ENCODE results near the gene CARMIL3.
A peak's percentile ranks its signal among the peaks of the same experiment; 100 is the strongest.
"Not testable (repeated sequence)": the region's sequence is repeated elsewhere in the genome, so short reads cannot be mapped to it uniquely, and the experiment has no call there.

The CARMIL3 gene

GRCh38 chr14:24051789-24052655 lies at the start of gene CARMIL3:
TSS of gene CARMIL3 (plus strand) at chr14:24052009. CDS start at chr14:24052154, 145 bp downstream.
- DNase-seq = peak; percentile 76

- not testable (repeated sequence) for DNase-seq
Observed at GRCh38 chr14:24006471-24006816, 45.4 kb upstream of the CARMIL3 start.

DNA sequence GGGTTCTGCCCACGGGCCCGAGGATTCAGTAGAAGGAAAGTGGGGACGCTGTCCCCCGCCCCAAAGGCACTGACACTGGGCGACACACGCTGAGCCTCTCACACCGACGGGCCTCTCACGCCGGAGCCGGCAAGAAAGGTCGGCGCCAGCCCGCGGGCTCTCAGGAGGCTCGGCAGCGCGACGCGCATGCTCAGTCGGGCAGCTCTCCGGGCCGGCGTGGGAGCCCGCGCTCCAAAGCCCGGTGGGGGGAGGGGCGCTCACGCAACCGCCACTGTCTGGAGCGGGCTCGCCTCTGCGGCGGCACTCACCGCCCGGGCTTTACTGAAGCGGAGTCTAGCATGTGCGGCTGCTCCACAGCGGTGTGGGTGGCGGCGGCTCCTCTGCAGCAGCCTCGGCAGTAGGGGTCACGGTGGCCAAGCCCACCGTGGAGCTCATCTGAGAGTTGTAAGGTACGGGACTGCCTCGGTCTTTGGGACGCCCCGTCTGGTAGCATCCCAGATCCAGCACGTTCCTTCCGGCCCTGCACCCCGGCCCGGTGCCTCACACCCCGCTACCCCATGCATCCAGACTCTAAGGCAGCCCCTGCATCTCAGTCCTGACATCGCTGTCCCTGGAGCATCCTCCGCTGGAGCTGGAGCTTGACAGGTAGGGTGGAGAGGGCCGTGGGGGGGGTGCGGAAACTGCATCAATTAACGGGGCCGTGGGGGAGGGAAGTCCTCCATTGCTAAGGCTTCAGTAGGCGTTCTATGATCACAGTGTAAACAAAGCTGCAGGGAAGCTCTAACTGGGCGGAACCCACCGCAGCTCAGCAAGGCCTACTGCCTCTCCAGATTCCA lies 44.8 kb upstream of the CARMIL3 start:
- not testable (repeated sequence) for DNase-seq

- DNase-seq = no peak
Observed at GRCh38 chr14:24011051-24011450, 40.8 kb upstream of the CARMIL3 start.

GRCh38 chr14:24012726-24013273 lies 39.0 kb upstream of the CARMIL3 start:
- DNase-seq = not testable (repeated sequence)

DNA sequence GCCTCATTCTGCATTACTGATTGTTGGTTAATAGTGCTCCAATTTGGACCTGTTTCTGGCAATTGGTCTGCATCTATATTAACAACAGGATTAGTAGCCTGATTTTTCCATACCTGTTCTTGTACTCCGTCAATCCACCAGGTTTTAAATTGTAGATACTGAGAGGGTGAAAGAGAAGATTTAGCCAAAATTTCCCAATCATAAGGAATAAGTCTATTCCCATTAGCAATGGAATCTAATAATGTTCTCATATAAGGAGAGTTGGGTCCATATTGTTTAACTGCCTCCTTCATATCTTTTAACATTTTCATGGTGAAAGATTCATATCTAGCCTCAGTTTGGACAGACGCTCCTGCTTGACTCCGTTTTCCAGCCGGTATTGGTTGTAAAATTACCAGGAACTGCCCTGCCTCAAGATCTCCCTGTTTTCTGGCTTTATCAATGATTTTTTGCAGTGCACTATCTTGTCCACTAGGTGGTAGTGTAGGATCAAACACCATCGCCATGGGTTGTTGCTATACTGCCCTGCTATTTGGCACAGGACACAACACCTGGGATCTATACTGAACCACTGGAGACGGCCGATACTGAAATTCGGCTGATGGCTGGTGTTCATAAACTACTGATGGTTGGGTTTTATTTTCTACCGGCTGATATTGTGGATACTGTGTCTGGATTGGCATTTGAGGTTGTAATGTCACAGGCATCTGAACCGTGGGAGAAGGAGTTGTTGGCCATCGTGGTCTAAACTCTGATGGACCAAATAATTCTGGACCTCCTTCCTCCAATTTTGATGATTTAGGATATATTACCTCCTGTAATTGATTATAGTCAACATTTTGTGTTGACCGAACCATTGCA lies 37.9 kb upstream of the CARMIL3 start:
- DNase-seq = peak; percentile 15

DNA sequence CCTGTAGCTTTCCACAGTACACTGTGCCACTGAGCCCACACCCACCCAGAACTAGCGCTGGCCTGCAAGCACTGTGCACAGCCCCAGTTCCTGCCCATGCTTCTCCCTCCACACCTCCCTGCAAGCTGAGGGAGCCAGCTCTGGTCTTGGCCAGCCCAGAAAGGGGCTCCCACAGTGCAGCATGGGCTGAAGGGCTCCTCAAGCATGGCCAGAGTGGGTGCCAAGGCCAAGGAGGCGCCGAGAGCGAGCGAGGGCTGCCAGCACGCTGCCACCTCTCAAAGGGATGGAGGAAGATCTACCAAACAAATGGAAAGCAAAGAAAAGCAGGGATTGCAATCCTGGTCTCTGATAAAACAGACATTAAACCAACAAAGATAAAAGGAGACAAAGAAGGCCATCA lies 36.1 kb upstream of the CARMIL3 start:
- DNase-seq = not testable (repeated sequence)

DNA sequence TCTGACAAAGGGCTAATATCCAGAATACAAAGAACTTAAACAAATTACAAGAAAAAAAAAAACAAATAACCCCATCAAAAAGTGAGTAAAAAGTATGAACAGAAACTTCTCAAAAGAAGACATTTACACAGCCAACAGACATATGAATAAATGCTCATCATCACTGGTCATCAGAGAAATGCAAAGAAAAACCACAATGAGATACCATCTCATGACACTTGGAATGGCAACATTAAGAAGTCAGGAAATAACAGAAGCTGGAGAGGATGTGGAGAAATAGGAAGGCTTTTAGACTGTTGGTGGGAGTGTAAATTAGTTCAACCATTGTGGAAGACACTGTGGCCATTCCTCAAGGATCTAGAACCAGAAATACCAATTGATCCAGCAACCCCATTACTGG lies 32.8 kb upstream of the CARMIL3 start:
- DNase-seq = not testable (repeated sequence)

- not testable (repeated sequence) for DNase-seq
Observed at GRCh38 chr14:24019944-24020343, 31.9 kb upstream of the CARMIL3 start.

- DNase-seq = not testable (repeated sequence)
Observed at GRCh38 chr14:24020520-24020919, 31.3 kb upstream of the CARMIL3 start.

GRCh38 chr14:24024939-24025418 lies 26.8 kb upstream of the CARMIL3 start:
- not testable (repeated sequence) for DNase-seq

DNA sequence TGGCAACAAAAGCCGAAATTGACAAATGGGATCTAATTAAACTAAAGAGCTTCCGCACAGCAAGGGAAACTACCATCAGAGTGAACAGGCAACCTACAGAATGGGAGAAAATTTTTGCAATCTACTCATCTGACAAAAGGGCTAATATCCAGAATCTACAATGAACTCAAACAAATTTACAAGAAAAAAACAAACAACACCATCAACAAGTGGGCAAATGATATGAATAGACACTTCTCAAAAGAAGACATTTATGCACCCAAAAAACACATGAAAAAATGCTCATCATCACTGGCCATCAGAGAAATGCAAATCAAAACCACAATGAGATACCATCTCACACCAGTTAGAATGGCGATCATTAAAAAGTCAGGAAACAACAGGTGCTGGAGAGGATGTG lies 22.1 kb upstream of the CARMIL3 start:
- not testable (repeated sequence) for DNase-seq

GRCh38 chr14:24031331-24031730 lies 20.5 kb upstream of the CARMIL3 start:
- not testable (repeated sequence) for DNase-seq

- DNase-seq = no peak
Observed at GRCh38 chr14:24032727-24033418, 18.9 kb upstream of the CARMIL3 start.

GRCh38 chr14:24035769-24036168 lies 16.0 kb upstream of the CARMIL3 start:
- not testable (repeated sequence) for DNase-seq

DNA sequence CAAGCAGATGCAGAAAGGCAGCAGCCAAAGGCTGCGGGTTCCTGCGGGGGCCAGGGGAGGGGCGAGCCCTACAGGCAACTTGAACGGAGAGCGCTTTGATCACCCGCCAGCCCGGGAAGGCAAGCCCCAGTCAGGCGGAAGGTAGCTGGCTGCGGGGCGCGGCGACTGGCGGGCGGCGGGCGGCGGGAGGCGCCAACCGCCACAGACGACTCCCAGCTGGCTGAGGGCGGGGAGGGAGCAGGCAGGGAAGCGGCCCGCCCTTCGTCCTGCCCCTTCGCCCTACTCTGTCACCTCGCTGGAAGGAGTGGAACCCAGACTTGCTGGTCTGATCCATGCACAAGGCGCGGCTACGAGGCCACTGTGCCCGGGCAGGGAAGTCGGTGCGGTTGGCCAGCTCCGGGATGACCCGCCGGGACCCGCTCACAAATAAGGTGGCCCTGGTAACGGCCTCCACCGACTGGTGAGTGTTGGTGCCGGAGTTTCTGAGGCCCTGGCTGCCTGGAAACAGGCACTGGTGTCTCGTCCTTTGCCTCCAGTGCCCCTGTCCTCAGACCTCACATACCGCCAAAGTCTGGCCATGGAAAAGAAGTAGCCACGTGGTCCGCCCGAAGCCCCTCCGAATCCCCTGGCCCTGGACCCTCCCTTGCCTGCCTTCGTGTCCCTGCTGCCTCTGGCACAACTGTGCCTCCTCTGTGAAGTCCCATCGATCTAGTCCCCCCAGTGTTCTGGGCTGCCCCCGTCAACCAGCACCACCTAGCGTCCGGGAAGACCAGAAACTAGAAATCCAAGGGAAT lies 15.4 kb upstream of the CARMIL3 start:
- peak; percentile 75 for DNase-seq

GRCh38 chr14:24036963-24037657 lies 14.7 kb upstream of the CARMIL3 start:
- DNase-seq = not testable (repeated sequence)

- DNase-seq = no peak
Observed at GRCh38 chr14:24037658-24038037, 14.2 kb upstream of the CARMIL3 start.

GRCh38 chr14:24038686-24039085 lies 13.1 kb upstream of the CARMIL3 start:
- DNase-seq = no peak

DNA sequence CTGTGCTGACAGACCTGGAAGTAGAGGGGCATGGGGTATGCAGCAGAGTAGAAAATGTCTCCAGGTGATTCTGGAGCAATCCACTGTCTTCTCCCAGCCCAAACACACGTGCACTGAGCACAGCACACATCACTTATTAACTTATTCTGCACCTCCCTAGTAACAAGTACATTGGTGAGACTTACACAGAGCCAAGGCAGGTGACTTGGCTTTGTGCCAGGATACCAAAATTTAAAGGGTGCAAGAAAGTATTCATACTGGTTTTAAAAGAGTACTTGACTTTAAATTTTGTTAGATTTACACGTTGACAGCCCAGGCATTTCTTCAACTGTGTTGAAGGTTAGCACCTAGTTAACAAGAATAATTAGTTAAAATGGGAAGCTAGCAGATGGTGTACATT lies 11.1 kb upstream of the CARMIL3 start:
- no peak for DNase-seq
